ENCODE measurements around the gene UBQLN4.

DNA sequence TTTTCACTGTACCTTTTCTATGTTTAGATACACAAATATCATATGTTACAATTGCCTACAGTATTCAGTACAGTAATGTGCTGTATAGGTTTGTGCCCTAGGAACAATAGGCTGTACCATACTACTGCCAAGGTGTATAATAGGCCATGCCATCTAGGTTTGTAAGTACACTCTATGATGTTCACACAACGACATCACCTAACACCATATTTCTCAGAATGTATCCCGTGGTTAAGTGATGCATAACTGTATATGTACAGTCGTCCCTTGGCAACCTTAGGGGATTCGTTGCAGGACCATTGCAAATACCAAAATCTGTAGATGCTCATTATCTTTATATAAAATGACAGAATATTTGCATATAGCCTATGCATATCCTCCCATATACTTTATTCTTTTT is 27.0 kb downstream of the UBQLN4 start:
- TF ChIP-seq, protein P1, sequence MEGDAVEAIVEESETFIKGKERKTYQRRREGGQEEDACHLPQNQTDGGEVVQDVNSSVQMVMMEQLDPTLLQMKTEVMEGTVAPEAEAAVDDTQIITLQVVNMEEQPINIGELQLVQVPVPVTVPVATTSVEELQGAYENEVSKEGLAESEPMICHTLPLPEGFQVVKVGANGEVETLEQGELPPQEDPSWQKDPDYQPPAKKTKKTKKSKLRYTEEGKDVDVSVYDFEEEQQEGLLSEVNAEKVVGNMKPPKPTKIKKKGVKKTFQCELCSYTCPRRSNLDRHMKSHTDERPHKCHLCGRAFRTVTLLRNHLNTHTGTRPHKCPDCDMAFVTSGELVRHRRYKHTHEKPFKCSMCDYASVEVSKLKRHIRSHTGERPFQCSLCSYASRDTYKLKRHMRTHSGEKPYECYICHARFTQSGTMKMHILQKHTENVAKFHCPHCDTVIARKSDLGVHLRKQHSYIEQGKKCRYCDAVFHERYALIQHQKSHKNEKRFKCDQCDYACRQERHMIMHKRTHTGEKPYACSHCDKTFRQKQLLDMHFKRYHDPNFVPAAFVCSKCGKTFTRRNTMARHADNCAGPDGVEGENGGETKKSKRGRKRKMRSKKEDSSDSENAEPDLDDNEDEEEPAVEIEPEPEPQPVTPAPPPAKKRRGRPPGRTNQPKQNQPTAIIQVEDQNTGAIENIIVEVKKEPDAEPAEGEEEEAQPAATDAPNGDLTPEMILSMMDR (IDR thresholded peaks at IDR 0.05; ENCODE audit: poor library complexity, severe bottlenecking), result no peak
- TF ChIP-seq MXI1 (conservative IDR thresholded peaks at IDR 0.05; ENCODE audit: poor library complexity, severe bottlenecking), result no peak
- no peak for TF ChIP-seq EZH2 (IDR thresholded peaks at IDR 0.05; ENCODE audit: borderline replicate concordance, insufficient read depth, low read length, poor library complexity, severe bottlenecking)

All from neural cell (in vitro differentiated cells).